Measurements from ENCODE around the gene CTDSP2. TPM values are rescaled to one million over a fixed set of nuclear protein-coding genes. Genes with fewer than 3 reads are reported as not detected.

Gene CTDSP2
- polyA plus RNA-seq, 1 of the 3 experiments (the other 2 are of a cell fraction): 119 TPM

GRCh38 chr12:57816001-57816854, 30.3 kb downstream of the CTDSP2 start (continued):
- no peak for TF ChIP-seq REST (IDR thresholded peaks at IDR 0.05; ENCODE audit: low read depth, low read length)
- TF ChIP-seq PBX3 (IDR thresholded peaks at IDR 0.05): no peak
- no peak for TF ChIP-seq USF1 (IDR thresholded peaks at IDR 0.05; ENCODE audit: borderline replicate concordance, low read depth)
- TF ChIP-seq ELF1 (IDR thresholded peaks at IDR 0.05): no peak
- TF ChIP-seq SIN3A (IDR thresholded peaks at IDR 0.05; ENCODE audit: borderline replicate concordance, low read depth, low read length): peak; percentile 47; the same call in 1 of the 2 replicates
- TF ChIP-seq RCOR1 (IDR thresholded peaks at IDR 0.05; ENCODE audit: low read length): peak; percentile 61
- TF ChIP-seq FOSL2 (IDR thresholded peaks at IDR 0.05; ENCODE audit: borderline replicate concordance, low read depth): no peak
- TF ChIP-seq NRF1 (IDR thresholded peaks at IDR 0.05; ENCODE audit: low read depth, low read length): no peak
- TF ChIP-seq RXRA (IDR thresholded peaks at IDR 0.05; ENCODE audit: borderline replicate concordance, low read depth): no peak
- no peak for TF ChIP-seq RAD21 (IDR thresholded peaks at IDR 0.05; ENCODE audit: low read length)

- Histone ChIP-seq H3K9ac (no peak overlapping the region), H3K4me3 (ENCODE audit: low read depth in 2 of 2, low read length in 1 of 2) (no peak overlapping the region), H3K27me3 (ENCODE audit: insufficient read depth) (no peaks in the 10 kb centered on the region), H3K79me2 (ENCODE audit: insufficient read depth) (no peaks in the 10 kb centered on the region), H3K4me2 (no peak overlapping the region), H3K4me1 (ENCODE audit: control insufficient read depth in 1 of 2, insufficient read depth in 2 of 2, low read depth in 1 of 2, low read length in 1 of 2) (peaks cover 0 to 20% of the 10 kb centered on the region in 2 experiments; a peak in 2 of 4 replicates), H4K20me1 (ENCODE audit: insufficient read depth) (no peaks in the 10 kb centered on the region), H3K36me3 (replicated peaks in 1 of 2; ENCODE audit: control insufficient read depth in 1 of 2, insufficient read depth in 2 of 2, low read length in 1 of 2) (peaks cover 12 to 20% of the 10 kb centered on the region in 2 experiments), H3K9me3 (no peaks in the 10 kb centered on the region), H3K9me2 (no peaks in the 10 kb centered on the region), H3K27ac (ENCODE audit: low read depth in 2 of 2, low read length in 1 of 2) (peak overlapping the region in 1 of 2 experiments; percentile 11; a peak in 1 of 4 replicates), H2AFZ (ENCODE audit: low read depth) (no peak overlapping the region), H3F3A (replicated peaks; ENCODE audit: insufficient read depth) (peaks cover 10% of the 10 kb centered on the region)
- POLR2A ChIA-PET: interaction anchor here (1.4 kb wide), 1 partner anchor 9 kb away, joined by 4 read pairs; no protein-coding TSS in a partner anchor
- CTCF ChIA-PET: interaction anchor here (0.6 to 10.2 kb wide), 14 partner anchors 11 to 160 kb away, joined by 3 to 96 read pairs (median 4); partner anchors contain the start of genes CYP27B1 and TSFM
- WGBS (ENCODE audit: low lambda C conversion rate): 77% methylated on average over 9 of the region's 13 CpGs
- peak; percentile 33 for DNase-seq
- TF ChIP-seq RAD21 (IDR thresholded peaks at IDR 0.05; ENCODE audit: low read length) (peak; percentile 44), CHD2 (IDR thresholded peaks at IDR 0.05; ENCODE audit: low read length, partially characterized antibody) (no peak)
Measured at GRCh38 chr12:57815177-57816000, 31.1 kb downstream of the CTDSP2 start.
